Measurements from ENCODE around the gene ICAM1. TPM values are rescaled to one million over a fixed set of nuclear protein-coding genes. Genes with fewer than 3 reads are reported as not detected.
A peak's percentile ranks its signal among the peaks of the same experiment; 100 is the strongest.

Gene ICAM1
- total RNA-seq, 1 experiment from 2014 or later = 4.6 TPM

- BruUV-seq (replicated peaks) = TSS peak; percentile 84
- ChIA-PET CTCF (interaction anchor here (0.6 to 6.3 kb wide), 16 partner anchors 8 to 174 kb away, joined by 3 to 103 read pairs (median 4); partner anchors contain the start of genes FDX2 and MRPL4), POLR2A (interaction anchor here (0.7 to 3.5 kb wide), 7 partner anchors 12 to 119 kb away, joined by 3 to 33 read pairs (median 5); partner anchors contain the start of genes ICAM4 and TYK2)
- H3K9me3 Mint-ChIP-seq (ENCODE audit: unreplicated experiment) = no peaks in the 10 kb centered on the region
- TF ChIP-seq CTCF (IDR thresholded peaks at IDR 0.05; ENCODE audit: unreplicated experiment) = no peak
- H3K36me3 Mint-ChIP-seq (ENCODE audit: insufficient read depth, unreplicated experiment) = peaks cover 11% of the 10 kb centered on the region
- no peak overlapping the region for H3K27ac Mint-ChIP-seq (ENCODE audit: low read depth, unreplicated experiment)
- intact Hi-C loops (cut with micrococcal nuclease) = no loop called here
- no peaks in the 10 kb centered on the region for H3K27me3 Mint-ChIP-seq (ENCODE audit: insufficient read depth, unreplicated experiment)
- no peaks in the 10 kb centered on the region for H3K4me1 Mint-ChIP-seq (ENCODE audit: insufficient read depth, unreplicated experiment)
- peak overlapping the region; percentile 68 for H3K4me3 Mint-ChIP-seq (ENCODE audit: unreplicated experiment)
- DNase-seq (ENCODE audit: unreplicated experiment) = peak; percentile 52
These were observed 695 bp downstream of the ICAM1 start for GRCh38 chr19:10271543-10272086.

GRCh38 chr19:10274589-10274988 lies 3.7 kb downstream of the ICAM1 start:
- DNase-seq (ENCODE audit: unreplicated experiment) = no peak
- H3K27ac Mint-ChIP-seq (ENCODE audit: low read depth, unreplicated experiment) = no peak overlapping the region
- H3K36me3 Mint-ChIP-seq (ENCODE audit: insufficient read depth, unreplicated experiment) = peaks cover 25% of the 10 kb centered on the region
- POLR2A ChIA-PET = no interaction called here
- intact Hi-C loops (cut with micrococcal nuclease) = no loop called here
- TF ChIP-seq CTCF (IDR thresholded peaks at IDR 0.05; ENCODE audit: unreplicated experiment) = no peak
- BruUV-seq (replicated peaks) = no TSS peak
- H3K4me1 Mint-ChIP-seq (ENCODE audit: insufficient read depth, unreplicated experiment) = no peaks in the 10 kb centered on the region
- CTCF ChIA-PET = interaction anchor here (0.9 to 1.8 kb wide), 3 partner anchors 114 to 197 kb away, joined by 3 to 9 read pairs (median 4); no protein-coding TSS in a partner anchor
- H3K27me3 Mint-ChIP-seq (ENCODE audit: insufficient read depth, unreplicated experiment) = no peaks in the 10 kb centered on the region
- H3K9me3 Mint-ChIP-seq (ENCODE audit: unreplicated experiment) = no peaks in the 10 kb centered on the region
- H3K4me3 Mint-ChIP-seq (ENCODE audit: unreplicated experiment) = no peak overlapping the region

GRCh38 chr19:10277795-10278589 lies 7.1 kb downstream of the ICAM1 start:
- no peak for TF ChIP-seq CTCF (IDR thresholded peaks at IDR 0.05; ENCODE audit: unreplicated experiment)
- Mint-ChIP-seq H3K27ac (ENCODE audit: low read depth, unreplicated experiment) (no peak overlapping the region), H3K9me3 (ENCODE audit: unreplicated experiment) (no peaks in the 10 kb centered on the region), H3K4me1 (ENCODE audit: insufficient read depth, unreplicated experiment) (peaks cover 5% of the 10 kb centered on the region), H3K27me3 (ENCODE audit: insufficient read depth, unreplicated experiment) (no peaks in the 10 kb centered on the region), H3K4me3 (ENCODE audit: unreplicated experiment) (no peak overlapping the region), H3K36me3 (ENCODE audit: insufficient read depth, unreplicated experiment) (peaks cover 29% of the 10 kb centered on the region)
- CTCF ChIA-PET = interaction anchor here (0.5 to 1.5 kb wide), 4 partner anchors 28 to 195 kb away, joined by 3 to 5 read pairs (median 4); no protein-coding TSS in a partner anchor
- DNase-seq (ENCODE audit: unreplicated experiment) = no peak
- BruUV-seq (replicated peaks) = no TSS peak
- intact Hi-C loops (cut with micrococcal nuclease) = no loop called here
- POLR2A ChIA-PET = interaction anchor here (1.0 kb wide), 1 partner anchor 19 kb away, joined by 3 read pairs; no protein-coding TSS in a partner anchor

- DNase-seq (ENCODE audit: unreplicated experiment) = no peak
- Mint-ChIP-seq H3K36me3 (ENCODE audit: insufficient read depth, unreplicated experiment) (peaks cover 29% of the 10 kb centered on the region), H3K27ac (ENCODE audit: low read depth, unreplicated experiment) (no peak overlapping the region), H3K27me3 (ENCODE audit: insufficient read depth, unreplicated experiment) (no peaks in the 10 kb centered on the region), H3K4me1 (ENCODE audit: insufficient read depth, unreplicated experiment) (peaks cover 8% of the 10 kb centered on the region), H3K4me3 (ENCODE audit: unreplicated experiment) (no peak overlapping the region), H3K9me3 (ENCODE audit: unreplicated experiment) (no peaks in the 10 kb centered on the region)
- no peak for TF ChIP-seq CTCF (IDR thresholded peaks at IDR 0.05; ENCODE audit: unreplicated experiment)
- ChIA-PET POLR2A (interaction anchor here (0.7 to 1.0 kb wide), 2 partner anchors 20 to 37 kb away, joined by 3 read pairs; no protein-coding TSS in a partner anchor), CTCF (interaction anchor here (0.8 to 2.1 kb wide), 5 partner anchors 9 to 128 kb away, joined by 3 to 13 read pairs (median 4); partner anchors contain the start of gene ICAM1)
- intact Hi-C loops (cut with micrococcal nuclease) = no loop called here
- BruUV-seq (replicated peaks) = no TSS peak
These were observed 8.0 kb downstream of the ICAM1 start for GRCh38 chr19:10278935-10279334.
